Keratinocyte (primary cell): ENCODE measurements around the gene CDH22.

Experiments
- EZH2 ChIP-seq: IDR thresholded peaks from one replicate; pipeline ENCODE4 v1.6.1; 2012; ENCODE audit warnings: inconsistent platforms, mild to moderate bottlenecking, low read length, moderate library complexity
- TF ChIP-seq, protein P1 (sequence below), 3 experiments: IDR thresholded peaks in 1 of 3; conservative IDR thresholded peaks in 1 of 3; optimal IDR thresholded peaks in 1 of 3; 2 replicates in 2 of 3; 3 replicates in 1 of 3; pipeline versions ENCODE3 to v1.5.1; 2011; ENCODE audit warnings: low read length in 3 of 3, mild to moderate bottlenecking in 3 of 3, moderate library complexity in 2 of 3, control low read depth in 1 of 3, inconsistent platforms in 1 of 3; ENCODE audit not compliant: insufficient read depth in 2 of 3; ENCODE audit errors: extremely low read depth in 1 of 3

GRCh38 chr20:46195264-46196036 is 112.8 kb downstream of the CDH22 start:
- TF ChIP-seq, protein P1, sequence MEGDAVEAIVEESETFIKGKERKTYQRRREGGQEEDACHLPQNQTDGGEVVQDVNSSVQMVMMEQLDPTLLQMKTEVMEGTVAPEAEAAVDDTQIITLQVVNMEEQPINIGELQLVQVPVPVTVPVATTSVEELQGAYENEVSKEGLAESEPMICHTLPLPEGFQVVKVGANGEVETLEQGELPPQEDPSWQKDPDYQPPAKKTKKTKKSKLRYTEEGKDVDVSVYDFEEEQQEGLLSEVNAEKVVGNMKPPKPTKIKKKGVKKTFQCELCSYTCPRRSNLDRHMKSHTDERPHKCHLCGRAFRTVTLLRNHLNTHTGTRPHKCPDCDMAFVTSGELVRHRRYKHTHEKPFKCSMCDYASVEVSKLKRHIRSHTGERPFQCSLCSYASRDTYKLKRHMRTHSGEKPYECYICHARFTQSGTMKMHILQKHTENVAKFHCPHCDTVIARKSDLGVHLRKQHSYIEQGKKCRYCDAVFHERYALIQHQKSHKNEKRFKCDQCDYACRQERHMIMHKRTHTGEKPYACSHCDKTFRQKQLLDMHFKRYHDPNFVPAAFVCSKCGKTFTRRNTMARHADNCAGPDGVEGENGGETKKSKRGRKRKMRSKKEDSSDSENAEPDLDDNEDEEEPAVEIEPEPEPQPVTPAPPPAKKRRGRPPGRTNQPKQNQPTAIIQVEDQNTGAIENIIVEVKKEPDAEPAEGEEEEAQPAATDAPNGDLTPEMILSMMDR (optimal IDR thresholded peaks at IDR 0.05 in 1 of 3, IDR thresholded peaks at IDR 0.05 in 1 of 3, conservative IDR thresholded peaks at IDR 0.05 in 1 of 3; ENCODE audit: extremely low read depth in 1 of 3, insufficient read depth in 2 of 3, low read length in 3 of 3) = no peak
- TF ChIP-seq EZH2 = no peak
